Neural cell (in vitro differentiated cells): ENCODE measurements around the gene ZNF385D.

Experiments used
- CTCF ChIP-seq: fragments of 450-650 bp; IDR thresholded peaks from 2 replicates; pipeline ENCODE4 v1.5.1; 2014; ENCODE audit warnings: antibody characterized with exemption, mild to moderate bottlenecking, moderate library complexity; ENCODE audit not compliant: poor library complexity, severe bottlenecking
- EZH2 ChIP-seq: fragments of 200-600, 300-800 bp; shearing (Covaris generic), sonication (generic); IDR thresholded peaks from 2 replicates; pipeline ENCODE4 v1.6.1; 2014; ENCODE audit warnings: antibody characterized with exemption, low read length, borderline replicate concordance, mild to moderate bottlenecking; ENCODE audit not compliant: insufficient read depth, poor library complexity, severe bottlenecking
- POLR2AphosphoS5 ChIP-seq: IDR thresholded peaks from 2 replicates; pipeline ENCODE4 v1.6.1; 2012
- SMC3 ChIP-seq: fragments of 450-650 bp; conservative IDR thresholded peaks from 2 replicates; pipeline ENCODE4 v1.6.1; 2014; ENCODE audit warnings: antibody characterized with exemption, mild to moderate bottlenecking, moderate library complexity; ENCODE audit not compliant: poor library complexity
- TAF1 ChIP-seq: IDR thresholded peaks from 2 replicates; pipeline ENCODE4 v1.6.1; 2012; ENCODE audit warnings: low read depth
- TF ChIP-seq, protein P1 (sequence below): IDR thresholded peaks from 2 replicates; pipeline ENCODE4 v1.6.1; 2012; ENCODE audit warnings: borderline replicate concordance

- TF ChIP-seq EZH2, result no peak
- TF ChIP-seq, protein P1, sequence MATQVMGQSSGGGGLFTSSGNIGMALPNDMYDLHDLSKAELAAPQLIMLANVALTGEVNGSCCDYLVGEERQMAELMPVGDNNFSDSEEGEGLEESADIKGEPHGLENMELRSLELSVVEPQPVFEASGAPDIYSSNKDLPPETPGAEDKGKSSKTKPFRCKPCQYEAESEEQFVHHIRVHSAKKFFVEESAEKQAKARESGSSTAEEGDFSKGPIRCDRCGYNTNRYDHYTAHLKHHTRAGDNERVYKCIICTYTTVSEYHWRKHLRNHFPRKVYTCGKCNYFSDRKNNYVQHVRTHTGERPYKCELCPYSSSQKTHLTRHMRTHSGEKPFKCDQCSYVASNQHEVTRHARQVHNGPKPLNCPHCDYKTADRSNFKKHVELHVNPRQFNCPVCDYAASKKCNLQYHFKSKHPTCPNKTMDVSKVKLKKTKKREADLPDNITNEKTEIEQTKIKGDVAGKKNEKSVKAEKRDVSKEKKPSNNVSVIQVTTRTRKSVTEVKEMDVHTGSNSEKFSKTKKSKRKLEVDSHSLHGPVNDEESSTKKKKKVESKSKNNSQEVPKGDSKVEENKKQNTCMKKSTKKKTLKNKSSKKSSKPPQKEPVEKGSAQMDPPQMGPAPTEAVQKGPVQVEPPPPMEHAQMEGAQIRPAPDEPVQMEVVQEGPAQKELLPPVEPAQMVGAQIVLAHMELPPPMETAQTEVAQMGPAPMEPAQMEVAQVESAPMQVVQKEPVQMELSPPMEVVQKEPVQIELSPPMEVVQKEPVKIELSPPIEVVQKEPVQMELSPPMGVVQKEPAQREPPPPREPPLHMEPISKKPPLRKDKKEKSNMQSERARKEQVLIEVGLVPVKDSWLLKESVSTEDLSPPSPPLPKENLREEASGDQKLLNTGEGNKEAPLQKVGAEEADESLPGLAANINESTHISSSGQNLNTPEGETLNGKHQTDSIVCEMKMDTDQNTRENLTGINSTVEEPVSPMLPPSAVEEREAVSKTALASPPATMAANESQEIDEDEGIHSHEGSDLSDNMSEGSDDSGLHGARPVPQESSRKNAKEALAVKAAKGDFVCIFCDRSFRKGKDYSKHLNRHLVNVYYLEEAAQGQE, result no peak
- no peak for TF ChIP-seq CTCF
- TF ChIP-seq POLR2AphosphoS5, result no peak
- TF ChIP-seq SMC3, result no peak
- no peak for TF ChIP-seq TAF1
Observed at GRCh38 chr3:21645121-21645897, 105.7 kb downstream of the ZNF385D start.
